ENCODE results near the gene NMT2. TPM values are rescaled to one million over a fixed set of nuclear protein-coding genes. Genes with fewer than 3 reads are reported as not detected.

NMT2 gene
- total and polyA plus RNA-seq, 4 donors = 9.6 to 19.1 (median 17.0) TPM

- no peak overlapping the region for H3K4me3 ChIP-seq (ENCODE audit: low read depth in 1 of 3, low read length in 3 of 3)
- H3K4me1 ChIP-seq (ENCODE audit: control insufficient read depth in 4 of 4, insufficient read depth in 4 of 4, low read length in 3 of 4) = no peaks in the 10 kb centered on the region
- WGBS = 75% methylated on average over 2 of the region's 2 CpGs
- H3K9ac ChIP-seq (ENCODE audit: low read depth in 1 of 2, low read length in 2 of 2) = no peak overlapping the region
- no peak for TF ChIP-seq ZBTB33 (IDR thresholded peaks at IDR 0.05)
- TF ChIP-seq RXRA (IDR thresholded peaks at IDR 0.05) = no peak
- TF ChIP-seq REST (IDR thresholded peaks at IDR 0.05) = no peak
- TF ChIP-seq RAD21 (IDR thresholded peaks at IDR 0.05) = no peak
- no peak for TF ChIP-seq NR2F2 (IDR thresholded peaks at IDR 0.05)
- no peak for TF ChIP-seq CTCF (IDR thresholded peaks at IDR 0.05; ENCODE audit: low read depth, low read length, missing input control)
- TF ChIP-seq EGR1 (IDR thresholded peaks at IDR 0.05; ENCODE audit: low read depth in 2 of 2) = no peak
- TF ChIP-seq HNF4G (IDR thresholded peaks at IDR 0.05) = no peak
- no peak for TF ChIP-seq GABPA (IDR thresholded peaks at IDR 0.05 in 1 of 2, conservative IDR thresholded peaks at IDR 0.05 in 1 of 2)
- TF ChIP-seq YY1 (IDR thresholded peaks at IDR 0.05) = no peak
- TF ChIP-seq HNF4A (conservative IDR thresholded peaks at IDR 0.05) = no peak
- no peak for TF ChIP-seq FOXA2 (IDR thresholded peaks at IDR 0.05)
- no peak for TF ChIP-seq SP1 (IDR thresholded peaks at IDR 0.05)
- no peak for TF ChIP-seq ATF3 (IDR thresholded peaks at IDR 0.05)
- TF ChIP-seq JUND (IDR thresholded peaks at IDR 0.05) = no peak
- H3K27me3 ChIP-seq (ENCODE audit: control insufficient read depth in 4 of 4, insufficient read depth in 4 of 4, low read length in 3 of 4) = no peaks in the 10 kb centered on the region
- H3K27ac ChIP-seq (ENCODE audit: low read depth in 1 of 2, low read length in 2 of 2) = no peak overlapping the region
- no peaks in the 10 kb centered on the region for H3K36me3 ChIP-seq (ENCODE audit: control insufficient read depth in 4 of 4, insufficient read depth in 3 of 4, low read depth in 1 of 4, low read length in 3 of 4)
- no peak for DNase-seq (ENCODE audit: low spot score)
- H3K9me3 ChIP-seq (ENCODE audit: control insufficient read depth in 4 of 4, low read length in 3 of 4) = peaks cover 0 to 3% (median 1%) of the 10 kb centered on the region in 4 donors
These were observed 107.9 kb downstream of the NMT2 start for GRCh38 chr10:15060638-15061037.

GRCh38 chr10:15059914-15060313 lies 108.6 kb downstream of the NMT2 start:
- H3K4me1 ChIP-seq (ENCODE audit: control insufficient read depth in 4 of 4, insufficient read depth in 4 of 4, low read length in 3 of 4) = no peaks in the 10 kb centered on the region
- no peak for DNase-seq (ENCODE audit: low spot score)
- WGBS = 84% methylated on average over 4 of the region's 4 CpGs
- no peaks in the 10 kb centered on the region for H3K27me3 ChIP-seq (ENCODE audit: control insufficient read depth in 4 of 4, insufficient read depth in 4 of 4, low read length in 3 of 4)
- TF ChIP-seq RXRA (IDR thresholded peaks at IDR 0.05) (no peak), MAX (IDR thresholded peaks at IDR 0.05) (no peak), EGR1 (IDR thresholded peaks at IDR 0.05; ENCODE audit: low read depth in 2 of 2) (no peak), TAF1 (conservative IDR thresholded peaks at IDR 0.05) (no peak), REST (IDR thresholded peaks at IDR 0.05) (no peak)
- H3K4me3 ChIP-seq (ENCODE audit: low read depth in 1 of 3, low read length in 3 of 3) = no peak overlapping the region
- no peak overlapping the region for H3K9ac ChIP-seq (ENCODE audit: low read depth in 1 of 2, low read length in 2 of 2)
- no peaks in the 10 kb centered on the region for H3K36me3 ChIP-seq (ENCODE audit: control insufficient read depth in 4 of 4, insufficient read depth in 3 of 4, low read depth in 1 of 4, low read length in 3 of 4)
- H3K9me3 ChIP-seq (ENCODE audit: control insufficient read depth in 4 of 4, low read length in 3 of 4) = peaks cover 0 to 2% (median 0%) of the 10 kb centered on the region in 4 donors
- H3K27ac ChIP-seq (ENCODE audit: low read depth in 1 of 2, low read length in 2 of 2) = no peak overlapping the region
